Activated CD8-positive, alpha-beta memory T cell treated with anti-CD3 and anti-CD28 coated beads for 48 hours (primary cell): ENCODE measurements around the gene AKR1E2.

Experiments
- DNase-seq, 3 experiments: peaks; one replicate each; pipeline ENCODE4 v3.0.0-alpha.2; 2020; ENCODE audit warnings: low read depth in 2 of 3, low spot score in 2 of 3

AKR1E2 gene

DNA sequence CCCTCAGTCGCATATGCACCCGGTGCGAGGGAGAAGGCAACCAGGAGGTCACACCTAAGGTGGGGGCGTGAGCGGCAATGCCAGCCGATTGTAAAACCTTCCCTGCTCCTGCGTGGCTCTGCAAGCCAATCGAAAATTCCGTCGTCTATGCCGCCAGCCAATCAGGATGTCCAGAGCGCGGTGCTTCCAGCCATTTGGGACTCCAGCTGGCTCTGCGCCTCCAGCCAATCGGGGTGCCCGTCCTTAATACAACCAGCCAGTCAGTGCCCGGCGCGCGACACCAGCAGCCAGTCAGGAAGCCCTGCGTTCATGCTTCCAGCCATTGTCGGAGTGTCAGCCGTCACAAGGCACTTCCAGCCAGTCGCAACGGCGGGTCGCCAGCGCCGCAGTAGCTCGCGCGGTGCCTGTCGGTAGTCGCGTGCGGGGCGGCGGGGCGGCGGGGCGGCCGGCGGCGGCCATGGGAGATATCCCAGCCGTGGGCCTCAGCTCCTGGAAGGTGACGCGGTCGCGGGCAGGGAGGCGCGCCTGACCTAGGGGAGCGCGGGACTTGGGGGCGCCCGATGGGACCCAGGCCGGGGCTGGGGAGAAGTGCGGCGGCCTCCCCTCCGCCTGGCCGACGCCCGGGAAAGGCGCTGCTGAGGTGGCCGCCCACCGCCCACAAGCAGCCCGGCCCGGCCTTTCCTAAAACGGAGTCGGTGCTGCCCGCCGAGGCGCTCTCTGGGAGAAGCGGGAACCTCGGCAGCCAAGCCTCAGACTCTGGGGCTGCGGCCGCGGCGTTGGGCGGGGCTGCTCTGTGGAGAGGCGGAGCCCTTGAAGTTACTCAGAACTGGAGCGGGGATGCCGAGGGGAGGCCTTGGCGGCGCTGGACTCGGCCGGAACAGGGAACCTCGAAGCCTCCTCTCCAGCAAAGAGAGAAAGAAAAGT lies at the start of gene AKR1E2:
Gene AKR1E2 (plus strand): TSS at position 340 of the 924 bp plus-strand sequence. CDS start 118 bp downstream, at position 458.
- peak; percentile 28 to 60 (median 36) for DNase-seq

DNA sequence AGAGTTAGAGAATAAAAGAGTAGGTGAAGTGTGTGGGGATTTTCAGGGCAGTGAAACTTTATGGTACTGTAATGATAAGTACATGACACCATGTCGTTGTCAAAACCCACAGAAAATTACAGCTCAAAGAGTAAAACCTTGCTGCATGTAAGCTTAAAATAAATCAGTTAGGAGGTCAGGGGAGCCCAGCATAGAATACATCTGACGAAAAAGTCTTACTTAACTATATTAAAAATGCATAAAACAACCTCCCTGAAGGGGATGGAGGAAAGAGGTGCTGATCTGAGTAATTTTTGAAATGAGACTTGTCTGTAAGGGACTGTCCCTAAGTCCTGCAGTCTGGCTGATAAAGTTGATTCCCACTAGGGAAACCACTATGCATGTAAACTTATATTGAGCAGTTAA lies 49.8 kb upstream of the AKR1E2 start:
- DNase-seq: no peak

DNA sequence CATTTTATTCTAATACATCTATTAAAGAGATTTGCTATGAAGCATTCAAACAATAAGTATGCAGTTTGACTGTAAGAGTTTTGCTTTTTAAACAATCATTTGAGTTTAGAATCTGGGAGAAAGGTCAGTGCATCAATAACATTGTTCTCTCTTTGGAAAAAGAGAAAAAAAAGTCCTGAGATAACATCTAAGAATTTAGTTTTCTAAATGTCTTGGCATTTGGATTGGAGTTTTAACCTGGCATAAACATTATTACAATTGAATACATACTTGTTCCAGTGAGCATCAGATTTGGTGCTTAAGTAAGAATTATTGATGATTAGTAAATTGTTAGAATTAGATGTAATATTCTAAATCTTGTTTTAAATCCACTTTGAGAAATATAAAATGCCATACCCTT lies 47.2 kb upstream of the AKR1E2 start:
- DNase-seq: no peak

DNA sequence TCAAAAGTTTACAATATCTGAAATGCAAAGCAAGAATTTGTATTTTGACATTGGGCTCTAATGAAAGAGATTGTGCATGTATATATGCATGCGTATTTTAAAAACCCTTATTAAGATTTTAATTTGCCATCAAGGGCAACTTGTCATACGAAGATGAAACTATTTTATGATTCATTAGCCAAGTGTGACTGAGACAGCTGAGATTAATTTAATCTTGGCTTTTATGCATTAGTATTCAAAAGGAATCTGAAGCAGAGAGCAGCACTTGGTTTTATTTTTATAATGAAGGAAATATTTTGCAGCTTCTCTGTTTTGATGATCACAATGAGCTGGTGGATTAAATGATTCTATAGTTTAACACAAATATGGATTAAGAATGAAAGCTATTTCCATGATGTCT lies 45.9 kb upstream of the AKR1E2 start:
- no peak for DNase-seq

DNA sequence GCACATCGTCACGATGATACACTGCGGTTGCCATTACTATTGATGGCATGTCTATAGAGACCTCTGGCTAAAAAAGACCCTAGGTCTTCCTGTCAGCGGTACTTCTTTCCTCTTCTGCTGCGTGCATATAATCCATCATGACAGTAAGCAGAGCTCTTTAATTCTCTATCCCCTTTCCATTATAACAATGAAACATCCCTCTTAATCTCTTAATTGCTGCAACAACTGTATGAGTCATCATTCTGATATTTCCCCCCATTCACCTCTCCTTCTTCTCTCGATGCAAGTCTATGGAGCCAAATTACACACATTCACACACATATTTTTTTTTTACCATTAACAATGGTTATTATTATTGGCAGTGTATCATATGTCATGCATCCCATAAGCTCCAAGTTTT lies 45.2 kb upstream of the AKR1E2 start:
- DNase-seq: no peak

DNA sequence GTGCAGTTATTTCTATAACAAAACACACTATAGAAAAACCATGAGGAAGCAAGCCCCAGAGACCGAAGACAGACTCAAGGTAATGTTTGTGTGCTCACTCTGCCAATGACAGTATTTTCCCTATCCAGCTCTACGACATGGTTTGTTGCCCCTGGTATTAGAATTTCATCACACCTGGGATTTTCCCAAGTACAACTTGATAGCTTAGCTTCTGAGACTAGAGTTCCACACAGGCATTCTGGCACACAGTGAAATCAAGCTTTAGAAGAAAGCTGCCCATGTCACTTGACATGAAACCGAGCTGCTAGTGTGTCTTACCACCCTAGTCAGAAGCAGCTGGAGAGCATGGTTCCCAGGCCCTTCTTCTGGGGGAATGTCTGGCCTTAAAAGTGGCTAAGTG lies 44.1 kb upstream of the AKR1E2 start:
- DNase-seq: no peak

DNA sequence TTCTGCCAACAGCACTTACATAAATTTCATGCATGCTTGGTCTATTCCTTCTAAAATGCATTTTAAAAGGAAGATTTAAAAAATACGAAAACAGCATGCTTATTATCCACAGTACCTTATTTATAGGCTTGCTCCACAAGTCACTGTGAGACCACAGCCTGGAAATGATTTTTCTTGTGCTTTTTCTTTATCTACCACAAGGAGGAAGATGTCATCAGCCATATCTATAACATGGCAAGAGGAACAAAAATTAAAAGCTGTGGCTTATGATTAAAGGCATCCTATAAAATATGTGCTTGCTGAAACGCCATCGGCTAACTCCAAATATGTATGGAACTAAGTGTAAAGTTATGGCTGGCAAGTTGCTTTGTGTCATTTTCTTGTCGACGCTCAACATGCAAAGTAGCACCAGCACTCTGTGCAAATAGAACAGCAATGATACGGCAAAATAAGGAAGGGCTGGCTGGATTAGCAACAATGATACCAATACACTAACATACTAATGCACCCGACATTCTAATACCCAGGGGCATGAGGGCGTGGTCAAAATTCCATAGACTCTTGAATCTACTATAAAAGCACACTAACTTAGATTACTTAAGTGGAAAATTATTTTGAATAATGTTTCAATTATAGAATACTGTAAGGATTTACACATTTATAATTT lies 41.2 kb upstream of the AKR1E2 start:
- no peak for DNase-seq

DNA sequence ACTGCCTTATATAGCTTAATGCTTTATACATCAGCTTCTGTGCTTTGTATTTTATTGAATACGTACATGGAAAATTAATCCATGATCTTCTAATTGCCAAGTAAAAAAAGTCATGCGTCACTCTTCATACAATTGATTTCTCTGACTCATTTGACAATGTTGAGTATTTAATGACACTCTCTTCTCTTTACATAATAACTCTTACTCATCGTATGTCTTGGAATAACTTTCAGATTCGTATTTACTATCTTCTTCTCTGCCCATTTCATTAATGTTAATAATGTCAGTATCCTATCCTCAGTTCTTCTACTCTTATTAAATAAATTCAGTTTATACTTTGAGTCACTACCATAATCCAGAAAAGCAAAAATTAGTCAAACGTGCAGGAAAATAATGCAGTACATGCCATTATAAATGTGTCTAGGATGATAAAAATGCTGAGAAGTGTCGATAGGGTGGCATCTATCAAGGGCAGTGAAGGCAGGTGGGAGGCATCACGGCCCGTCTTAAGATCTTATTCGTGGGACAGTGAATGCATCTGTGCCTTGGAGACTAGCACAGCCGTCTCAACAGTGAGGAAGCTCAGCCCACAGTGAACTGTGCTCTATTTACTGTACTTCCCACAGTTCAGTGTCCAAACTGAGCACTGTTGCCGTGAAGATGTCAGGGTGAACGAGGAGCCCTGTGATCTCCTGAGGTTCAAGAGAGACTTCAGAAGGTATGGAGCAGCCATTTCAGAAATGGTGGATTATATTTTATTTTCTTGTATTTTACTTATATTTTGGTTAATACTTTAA lies 39.8 kb upstream of the AKR1E2 start:
- no peak for DNase-seq

DNA sequence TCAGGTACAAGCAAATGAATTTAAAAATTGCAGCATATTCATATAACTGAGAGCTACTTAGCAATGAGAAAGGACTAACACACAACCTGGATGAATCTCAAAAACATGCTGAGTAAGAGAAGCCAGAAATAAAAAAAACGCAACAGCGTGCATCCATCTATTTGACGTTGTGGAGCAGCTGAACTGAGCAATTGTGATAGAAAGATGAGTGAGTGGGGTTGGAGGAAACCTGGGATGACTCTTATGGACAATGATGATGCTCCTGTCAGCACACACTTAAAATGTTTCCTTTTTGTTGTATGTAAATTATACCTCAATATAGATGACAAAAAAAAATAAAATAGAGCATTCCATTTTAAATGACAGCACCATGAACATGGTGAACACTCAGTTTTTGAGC lies 36.0 kb upstream of the AKR1E2 start:
- DNase-seq: no peak

DNA sequence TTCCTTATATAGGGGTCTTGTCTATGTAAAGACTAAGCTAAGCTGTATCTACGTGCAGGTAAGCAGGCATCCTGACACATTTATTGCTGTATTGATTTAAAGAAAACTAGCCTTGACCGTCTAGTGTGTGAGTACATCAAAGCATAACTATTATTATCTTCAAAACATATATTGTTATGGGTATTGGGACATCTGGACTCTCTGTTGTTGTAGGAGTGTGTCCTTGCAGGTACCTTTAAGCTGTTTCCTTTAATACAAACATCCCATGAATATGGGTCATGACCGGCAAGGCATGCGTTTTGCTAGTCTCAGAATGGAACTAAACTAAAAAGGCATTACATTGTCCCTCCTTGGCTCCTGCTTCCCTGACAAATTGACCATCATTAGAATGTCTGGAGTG lies 35.1 kb upstream of the AKR1E2 start:
- no peak for DNase-seq

DNA sequence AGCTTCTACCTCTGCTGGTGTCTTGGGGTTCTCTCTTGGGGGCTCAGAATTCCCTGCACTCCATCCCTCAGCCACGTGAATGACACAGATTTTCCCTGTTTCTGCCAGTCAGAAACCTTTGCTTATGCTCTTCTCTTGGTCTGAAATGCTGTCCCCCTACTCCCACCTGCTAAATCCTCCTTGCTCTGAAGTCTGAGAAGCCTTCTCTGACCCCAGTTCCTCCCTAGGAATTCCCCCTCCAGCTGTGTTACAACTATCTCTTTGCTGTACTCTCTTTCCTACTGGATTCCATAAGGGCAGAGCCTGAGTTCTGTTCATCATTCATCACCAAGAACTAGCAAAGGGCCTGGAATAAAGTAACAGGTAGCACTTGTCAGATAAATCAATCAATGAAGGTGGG lies 33.6 kb upstream of the AKR1E2 start:
- no peak for DNase-seq

DNA sequence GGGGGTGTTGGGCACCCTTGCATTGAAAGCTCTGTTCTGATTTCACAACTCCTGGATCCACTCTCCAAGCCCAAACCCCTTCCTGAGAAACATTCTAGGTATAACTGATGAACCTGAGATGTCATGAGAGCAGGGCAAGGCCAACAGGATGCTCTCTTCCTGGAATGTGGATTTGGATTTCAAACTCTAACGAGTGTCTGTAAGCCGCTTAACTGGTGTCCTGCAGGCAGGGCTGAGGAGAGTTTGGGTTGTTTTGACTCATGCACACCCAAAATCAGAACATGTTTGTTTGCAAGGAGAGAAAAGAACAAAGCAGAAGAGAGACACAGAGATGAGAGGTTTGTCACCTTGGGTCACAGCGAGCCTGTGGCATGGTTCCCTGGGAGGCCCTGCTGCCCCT lies 24.6 kb upstream of the AKR1E2 start:
- DNase-seq: no peak

DNA sequence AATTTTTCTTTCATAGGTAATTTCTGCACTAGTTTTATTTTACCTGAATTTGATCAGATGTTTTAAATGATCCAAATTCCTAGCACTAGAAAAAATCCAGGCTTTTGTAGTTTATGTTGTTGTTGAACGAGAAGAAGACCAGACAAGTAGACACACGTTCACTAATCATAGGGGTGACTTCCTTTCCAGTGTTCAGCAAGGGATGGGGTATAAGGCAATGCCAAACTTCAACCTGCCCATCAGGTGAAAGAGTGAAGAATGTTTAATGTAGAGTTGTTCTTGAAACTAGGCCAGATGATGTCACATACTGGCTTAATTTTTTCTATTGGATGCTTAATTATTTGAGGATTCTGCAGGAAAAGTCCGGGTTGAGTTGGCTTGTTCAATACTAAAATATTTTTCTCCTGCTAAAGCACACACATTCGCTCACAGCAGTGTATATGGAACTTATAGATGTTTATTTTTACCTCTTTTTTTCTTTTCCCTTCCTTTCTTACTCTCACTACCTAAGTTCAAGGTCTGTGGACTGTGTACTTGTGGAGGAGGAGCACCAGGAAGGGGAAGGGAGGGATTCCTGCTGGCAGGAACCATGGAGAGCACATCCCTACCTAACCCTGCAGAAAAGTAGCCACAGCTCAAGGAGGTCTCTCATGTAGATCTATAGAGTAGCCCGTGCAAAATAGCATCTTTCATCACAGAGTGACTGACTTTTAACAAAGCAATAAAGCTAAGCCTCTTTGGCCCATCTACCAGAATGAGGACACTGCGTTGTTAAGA lies 23.1 kb upstream of the AKR1E2 start:
- no peak for DNase-seq

DNA sequence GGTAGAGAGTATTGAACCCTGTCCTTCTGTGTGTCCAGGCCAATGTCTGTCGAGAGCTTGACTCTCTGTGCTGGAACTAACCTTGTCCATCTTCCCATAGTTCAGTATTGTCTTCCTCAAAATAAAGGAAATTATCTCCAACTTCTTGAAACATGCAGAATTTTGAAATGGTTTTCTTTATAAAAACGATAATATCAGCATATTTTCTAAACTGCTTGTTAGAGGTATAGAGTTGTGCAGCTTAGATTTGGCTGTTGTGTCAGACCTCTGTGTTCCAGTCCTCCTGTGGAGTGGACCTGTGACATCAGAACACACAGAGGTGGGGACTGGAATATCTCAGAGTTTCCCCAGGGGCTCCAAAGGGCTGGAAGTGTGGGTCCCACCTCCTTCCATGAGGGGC lies 22.2 kb upstream of the AKR1E2 start:
- no peak for DNase-seq

DNA sequence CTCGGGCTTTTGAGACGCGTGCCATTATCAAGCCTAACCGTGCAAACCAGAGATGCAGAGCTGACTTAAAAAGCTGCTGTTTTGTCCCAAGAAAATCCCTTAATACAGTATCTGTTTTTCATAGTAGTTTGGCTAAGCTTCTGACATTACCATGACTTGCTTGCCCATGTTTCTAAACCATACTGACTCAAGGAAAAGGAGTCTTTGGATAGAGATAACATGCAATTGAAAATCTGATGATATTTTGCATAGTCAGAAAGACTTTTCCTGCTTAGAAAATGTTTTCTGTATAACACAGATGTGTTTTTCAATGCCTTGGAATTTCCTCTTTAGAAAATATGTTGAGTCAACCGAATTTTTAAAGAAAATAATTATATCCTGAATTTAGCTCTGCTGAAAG lies 21.5 kb upstream of the AKR1E2 start:
- DNase-seq: no peak

DNA sequence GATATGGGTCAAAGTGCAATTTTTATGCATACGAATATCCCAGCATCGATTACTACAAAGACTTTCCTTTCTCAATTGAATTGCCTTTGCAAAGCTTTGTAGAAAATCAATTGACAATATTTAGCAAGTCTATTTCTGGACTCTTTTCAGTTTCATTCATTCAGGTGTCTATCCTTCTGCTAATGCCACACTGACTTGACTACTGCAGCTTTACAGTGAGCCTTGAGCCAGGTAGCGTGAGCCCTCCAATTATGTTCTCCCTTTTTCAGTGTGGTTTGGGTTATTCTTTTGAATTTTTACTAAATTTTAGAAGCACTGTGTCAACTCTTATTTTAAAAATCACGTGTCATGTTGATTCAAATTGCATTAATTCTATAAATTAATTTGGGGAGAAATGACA lies 19.5 kb upstream of the AKR1E2 start:
- no peak for DNase-seq

DNA sequence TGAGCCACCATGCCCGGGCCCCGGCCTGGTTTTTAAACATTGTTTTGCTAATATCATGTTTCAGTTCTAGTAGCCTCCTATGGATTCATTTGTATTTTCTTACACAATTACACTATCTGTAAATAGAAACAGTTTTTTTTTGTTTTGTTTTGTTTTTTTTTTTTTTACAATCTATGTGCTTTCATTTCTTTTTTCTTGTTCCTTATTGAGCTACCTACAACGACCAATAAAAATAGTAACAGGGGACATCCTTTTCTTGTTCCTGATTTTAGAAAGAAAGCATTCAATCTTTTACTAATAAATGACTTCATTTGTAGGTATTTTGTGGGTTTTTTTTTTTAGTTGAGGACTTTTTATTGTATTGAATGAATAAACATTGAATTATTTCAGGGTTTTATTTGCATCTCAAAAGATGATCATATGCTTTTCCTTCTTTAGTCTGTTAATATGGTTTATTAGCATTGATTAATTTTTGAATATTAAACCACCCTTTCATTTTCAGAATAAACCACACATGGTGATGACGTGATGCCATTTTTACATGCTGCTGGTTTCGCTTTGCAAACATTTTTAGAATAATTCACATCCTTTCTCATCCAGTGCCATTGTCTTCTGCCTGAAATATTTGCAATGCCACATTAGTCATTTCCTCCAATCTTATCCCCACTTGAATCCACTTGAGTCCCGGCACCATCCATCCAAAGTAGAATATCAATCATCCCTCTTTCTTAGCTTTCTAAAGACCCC lies 18.1 kb upstream of the AKR1E2 start:
- no peak for DNase-seq

DNA sequence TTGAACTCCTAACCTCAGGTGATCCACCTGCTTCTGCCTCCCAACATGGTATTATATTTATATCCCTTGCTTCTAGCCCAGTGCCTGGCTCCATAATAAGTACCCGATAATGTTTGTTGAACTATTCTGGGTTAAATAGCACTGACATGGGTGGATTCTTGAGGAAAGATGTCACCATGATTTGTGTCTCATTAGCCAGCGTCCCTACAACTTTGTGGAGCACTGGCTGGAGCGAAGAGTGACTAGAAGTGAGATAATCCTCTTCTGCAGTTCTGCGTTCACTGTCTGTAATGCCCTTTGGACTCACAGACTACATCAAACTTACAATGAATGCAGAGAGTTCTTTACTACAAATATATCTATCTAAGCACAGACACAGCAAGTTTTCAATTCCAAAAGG lies 16.9 kb upstream of the AKR1E2 start:
- DNase-seq: no peak

DNA sequence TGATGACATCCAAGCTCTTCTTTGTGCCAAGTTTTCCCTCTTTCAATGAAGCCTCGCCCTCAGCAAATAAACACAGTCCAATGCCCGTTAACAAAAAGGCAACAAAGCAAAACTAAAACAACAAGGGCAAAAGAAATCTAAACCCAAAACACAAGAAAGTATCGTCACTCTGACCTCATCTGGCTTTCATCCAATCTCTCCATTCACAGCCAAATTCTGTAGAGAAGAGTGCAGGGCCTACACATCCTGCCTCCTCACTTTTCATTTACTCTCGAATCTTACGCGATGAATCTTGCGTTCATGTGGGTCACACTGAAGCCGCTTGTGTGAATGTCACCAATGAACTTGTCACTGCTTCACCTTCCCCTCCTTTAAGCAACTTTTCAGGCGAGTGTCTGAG lies 15.9 kb upstream of the AKR1E2 start:
- DNase-seq: no peak

DNA sequence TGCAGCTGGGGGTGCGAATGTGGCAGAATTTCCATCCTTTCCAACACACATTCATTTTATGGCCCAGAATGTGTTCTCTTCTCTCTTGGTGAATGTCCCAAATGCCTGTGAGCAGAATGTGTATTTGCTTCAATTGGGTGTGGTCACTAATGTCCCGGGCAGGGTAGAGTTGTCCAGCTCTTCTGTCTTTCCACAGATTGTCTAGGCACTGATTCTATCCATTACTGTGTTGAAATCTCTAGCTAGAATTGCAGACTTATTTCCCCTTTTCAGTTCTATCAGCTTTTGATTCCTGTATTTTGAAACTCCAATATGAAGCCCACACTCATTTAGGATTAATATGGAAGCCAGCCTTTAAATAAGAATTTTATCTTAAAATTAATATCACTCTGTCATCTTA lies 14.0 kb upstream of the AKR1E2 start:
- DNase-seq: no peak
